ENCODE results near the gene BAIAP2L2.

BAIAP2L2 gene

GRCh38 chr22:38056969-38057891 is 53.3 kb downstream of the BAIAP2L2 start, which contains the start of gene PICK1:
TSS of gene PICK1 (plus strand) at chr22:38057404. CDS start at chr22:38057810, 406 bp downstream.
- H3K4me3 ChIP-seq (ENCODE audit: low read depth, low read length): peak within 1 kb of the TSS; percentile 49
- TF ChIP-seq MAX (IDR thresholded peaks at IDR 0.05; ENCODE audit: low read depth, low read length) (no peak), POLR2A (IDR thresholded peaks at IDR 0.05; ENCODE audit: extremely low read depth, insufficient read length) (no peak), CTCF (IDR thresholded peaks at IDR 0.05; ENCODE audit: low read depth, low read length) (no peak), MYC (IDR thresholded peaks at IDR 0.05; ENCODE audit: low read depth, low read length) (no peak)
- DNase-seq (ENCODE audit: low read depth): peak; percentile 44

GRCh38 chr22:38051900-38052862 is 58.3 kb downstream of the BAIAP2L2 start:
- TF ChIP-seq POLR2A (IDR thresholded peaks at IDR 0.05; ENCODE audit: extremely low read depth, insufficient read length): no peak
- TF ChIP-seq MAX (IDR thresholded peaks at IDR 0.05; ENCODE audit: low read depth, low read length): peak; percentile 81
- TF ChIP-seq MYC (IDR thresholded peaks at IDR 0.05; ENCODE audit: low read depth, low read length): peak; percentile 82
- TF ChIP-seq CTCF (IDR thresholded peaks at IDR 0.05; ENCODE audit: low read depth, low read length): peak; percentile 73
- DNase-seq (ENCODE audit: low read depth): peak; percentile 78
- H3K4me3 ChIP-seq (ENCODE audit: low read depth, low read length): no peak overlapping the region

- no peak overlapping the region for H3K4me3 ChIP-seq (ENCODE audit: low read depth, low read length)
- no peak for DNase-seq (ENCODE audit: low read depth)
- TF ChIP-seq CTCF (IDR thresholded peaks at IDR 0.05; ENCODE audit: low read depth, low read length) (no peak), MYC (IDR thresholded peaks at IDR 0.05; ENCODE audit: low read depth, low read length) (no peak), POLR2A (IDR thresholded peaks at IDR 0.05; ENCODE audit: extremely low read depth, insufficient read length) (no peak), MAX (IDR thresholded peaks at IDR 0.05; ENCODE audit: low read depth, low read length) (no peak)
These were observed 59.2 kb downstream of the BAIAP2L2 start for GRCh38 chr22:38051261-38051660.

GRCh38 chr22:38050720-38051119 is 59.8 kb downstream of the BAIAP2L2 start:
- no peak for DNase-seq (ENCODE audit: low read depth)
- no peak for TF ChIP-seq POLR2A (IDR thresholded peaks at IDR 0.05; ENCODE audit: extremely low read depth, insufficient read length)
- TF ChIP-seq MAX (IDR thresholded peaks at IDR 0.05; ENCODE audit: low read depth, low read length): no peak
- no peak for TF ChIP-seq CTCF (IDR thresholded peaks at IDR 0.05; ENCODE audit: low read depth, low read length)
- TF ChIP-seq MYC (IDR thresholded peaks at IDR 0.05; ENCODE audit: low read depth, low read length): no peak
- H3K4me3 ChIP-seq (ENCODE audit: low read depth, low read length): no peak overlapping the region

GRCh38 chr22:38049812-38050619 is 60.5 kb downstream of the BAIAP2L2 start:
- TF ChIP-seq POLR2A (IDR thresholded peaks at IDR 0.05; ENCODE audit: extremely low read depth, insufficient read length) (no peak), MAX (IDR thresholded peaks at IDR 0.05; ENCODE audit: low read depth, low read length) (no peak), MYC (IDR thresholded peaks at IDR 0.05; ENCODE audit: low read depth, low read length) (no peak), CTCF (IDR thresholded peaks at IDR 0.05; ENCODE audit: low read depth, low read length) (no peak)
- H3K4me3 ChIP-seq (ENCODE audit: low read depth, low read length): no peak overlapping the region
- DNase-seq (ENCODE audit: low read depth): no peak

Measured in NB4 (cell line).